ENCODE measurements around the gene MRPL24.
A peak's percentile ranks its signal among the peaks of the same experiment; 100 is the strongest.
"Not testable (repeated sequence)": the region's sequence is repeated elsewhere in the genome, so short reads cannot be mapped to it uniquely, and the experiment has no call there.

MRPL24 gene

DNA sequence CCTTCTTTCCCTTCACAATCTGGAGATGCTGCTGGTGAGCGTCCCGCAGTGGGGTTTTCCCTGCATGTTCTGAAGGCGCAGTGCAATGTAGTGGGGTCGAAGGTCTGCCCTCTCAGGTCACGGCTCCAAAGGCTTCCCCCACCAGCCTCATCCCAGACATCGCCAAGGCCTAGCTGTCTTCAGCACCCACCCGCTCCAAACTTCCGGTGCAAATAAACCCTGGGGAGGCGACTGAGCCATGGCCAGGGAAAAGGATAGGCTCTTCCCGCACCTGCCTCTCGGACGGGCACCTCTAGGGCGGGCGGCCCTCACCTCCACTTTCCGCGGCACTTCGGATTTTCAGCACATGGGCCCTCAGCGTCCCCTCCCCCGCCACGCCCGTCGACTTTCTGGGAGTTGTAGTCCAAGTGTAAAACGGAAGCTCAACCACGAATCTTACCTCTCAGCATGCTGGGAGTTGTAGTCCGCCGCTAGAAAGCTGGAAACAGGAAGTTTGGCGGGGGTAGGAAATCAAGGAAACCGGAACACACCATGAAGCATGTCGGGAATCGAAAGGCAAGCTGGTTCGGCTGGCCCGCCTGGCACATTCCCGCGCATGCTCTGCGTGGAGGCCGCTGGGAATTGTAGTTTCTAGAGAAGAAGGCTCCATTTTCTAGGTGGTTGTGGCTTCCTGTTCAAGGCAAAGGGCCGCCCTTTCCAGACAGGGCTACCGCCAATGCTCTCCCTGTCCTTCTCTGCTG lies at the start of gene MRPL24:
TSS of gene MRPL24 (minus strand) at position 348 of the 740 bp plus-strand sequence. CDS start 2,384 bp downstream, outside the sequence.
- peak; percentile 94 for DNase-seq (ENCODE audit: low spot score)

DNA sequence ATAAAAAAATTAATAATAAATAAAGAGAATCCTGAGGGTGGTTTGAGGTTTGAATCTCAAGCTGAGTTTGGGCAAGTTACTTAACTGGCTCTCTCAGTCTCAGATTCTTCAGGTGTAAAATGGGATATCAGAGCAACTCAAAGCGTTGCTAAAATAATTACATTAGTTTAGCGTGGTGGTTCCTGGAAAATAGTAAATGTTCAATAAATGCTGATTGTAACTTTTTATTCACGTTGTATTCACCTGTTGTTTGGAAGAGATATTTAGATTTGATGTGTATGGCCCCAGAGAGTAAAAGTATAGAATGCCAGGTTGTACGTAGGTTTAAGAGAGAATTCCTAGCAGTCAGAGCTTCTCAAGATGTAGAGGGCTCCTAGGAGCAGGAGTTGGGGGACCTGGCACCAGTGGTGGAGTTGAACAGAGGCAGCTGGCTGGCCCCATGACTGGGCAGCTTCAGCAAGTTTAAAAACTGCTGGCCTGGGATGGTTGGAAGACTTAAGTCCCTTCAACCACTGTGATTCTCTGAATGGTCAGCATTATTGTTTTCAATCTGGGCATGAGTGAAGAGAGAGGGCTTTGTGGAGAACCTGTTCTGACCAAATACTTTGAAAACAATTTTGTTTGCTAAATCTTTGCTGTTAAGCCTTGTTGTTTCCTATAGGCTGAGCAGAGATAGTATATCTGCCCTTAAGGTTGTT lies 48.9 kb upstream of the MRPL24 start:
- DNase-seq (ENCODE audit: low spot score) = no peak

DNA sequence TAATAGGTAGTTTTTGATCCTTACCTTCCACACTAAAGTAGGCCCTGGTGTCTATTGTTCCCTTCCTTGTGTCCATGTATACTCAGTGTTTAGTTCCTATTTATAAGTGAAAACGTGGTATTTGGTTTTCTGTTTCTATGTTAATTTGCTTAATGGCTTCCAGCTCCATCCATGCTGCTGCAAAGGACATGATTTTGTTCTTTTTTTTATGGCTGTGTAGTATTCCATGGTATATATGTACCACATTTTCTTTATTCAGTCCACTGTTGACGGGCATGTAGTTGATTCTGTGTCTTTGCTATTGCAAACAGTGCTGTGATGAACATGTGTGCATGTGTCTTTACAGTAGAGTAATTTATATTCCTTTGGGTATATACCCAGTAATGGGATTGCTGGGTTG lies 47.2 kb upstream of the MRPL24 start:
- no peak for DNase-seq (ENCODE audit: low spot score)

DNA sequence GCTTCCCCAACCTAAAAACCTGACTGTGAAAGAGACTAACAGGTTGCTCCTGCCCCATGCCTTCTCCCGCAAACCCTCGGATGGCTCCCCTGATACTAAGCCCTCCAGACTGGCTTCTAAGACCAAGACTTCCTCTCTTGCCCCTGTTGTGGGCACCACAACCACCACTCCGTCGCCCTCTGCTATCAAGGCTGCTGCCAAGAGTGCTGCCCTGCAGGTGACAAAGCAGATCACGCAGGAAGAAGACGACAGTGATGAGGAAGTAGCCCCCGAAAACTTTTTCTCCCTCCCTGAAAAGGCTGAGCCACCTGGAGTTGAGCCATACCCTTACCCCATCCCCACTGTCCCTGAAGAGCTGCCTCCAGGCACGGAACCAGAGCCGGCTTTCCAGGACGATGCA lies 45.8 kb upstream of the MRPL24 start:
- no peak for DNase-seq (ENCODE audit: low spot score)

GRCh38 chr1:156785458-156785857 lies 44.6 kb upstream of the MRPL24 start:
- DNase-seq (ENCODE audit: low spot score) = no peak

DNA sequence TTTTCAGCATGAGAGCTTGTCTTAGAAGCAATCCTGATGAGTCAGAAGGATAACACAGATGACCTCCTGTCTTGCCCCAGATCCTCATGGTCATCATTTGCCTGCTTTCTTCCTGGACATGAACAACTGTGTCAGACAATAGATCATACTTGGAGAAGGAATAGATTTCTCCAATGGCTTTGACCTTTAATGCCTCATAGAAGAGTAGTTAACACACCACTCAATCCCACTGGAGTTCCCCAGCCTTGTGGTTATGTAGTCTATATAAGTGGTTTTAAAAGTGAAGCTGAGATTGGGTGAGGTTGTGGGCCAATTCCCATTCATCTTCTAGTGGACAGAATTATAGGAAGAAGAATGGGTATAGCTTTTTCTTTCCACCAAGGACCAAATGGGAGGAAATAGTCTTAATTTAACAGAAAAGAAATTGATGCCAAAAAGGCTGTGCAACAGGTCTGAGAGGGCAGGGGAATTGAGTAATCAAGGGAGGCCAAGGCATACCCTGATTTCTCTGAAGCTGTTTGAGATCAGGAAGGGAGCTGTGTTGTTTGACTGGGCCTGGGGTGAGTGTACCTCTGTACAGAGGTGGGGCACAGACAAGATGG lies 40.8 kb upstream of the MRPL24 start:
- no peak for DNase-seq (ENCODE audit: low spot score)

DNA sequence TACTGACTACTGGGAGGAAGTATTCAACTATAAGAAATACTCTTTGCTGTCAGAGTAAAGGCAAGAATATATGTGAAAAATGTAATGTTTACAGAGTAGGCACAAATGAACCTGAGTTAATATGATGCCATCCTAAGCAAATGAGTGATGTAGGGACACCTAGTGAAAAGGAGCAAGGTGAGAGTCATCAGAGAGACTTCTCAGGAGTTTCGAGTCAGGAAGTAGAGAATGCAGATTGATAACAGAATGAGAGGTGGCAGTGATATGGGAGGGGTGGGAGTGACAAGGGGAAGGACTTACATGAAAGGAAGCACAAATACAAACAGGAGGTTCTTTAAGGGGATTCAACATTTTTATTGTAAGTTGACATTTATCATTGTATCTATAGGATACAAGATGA lies 36.7 kb upstream of the MRPL24 start:
- no peak for DNase-seq (ENCODE audit: low spot score)

DNA sequence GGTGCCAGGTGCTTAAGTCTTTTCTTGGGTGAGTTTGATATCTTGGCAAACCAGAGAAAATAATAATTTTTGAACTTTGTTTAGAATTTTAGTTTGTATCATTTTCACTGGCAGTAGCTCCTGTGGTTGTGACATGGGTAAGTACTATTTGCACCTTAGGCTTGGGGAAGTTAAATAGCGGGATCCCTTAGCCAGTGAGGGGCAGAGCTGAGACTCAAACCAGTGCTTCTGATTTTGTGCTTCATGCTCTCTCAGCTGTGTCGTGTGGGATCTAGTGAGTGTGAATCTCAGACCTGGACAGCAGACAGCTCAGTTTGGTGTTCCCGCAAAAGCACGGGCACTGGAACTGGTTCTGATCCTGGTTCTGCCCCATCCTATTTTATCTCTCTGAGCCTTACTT lies 36.1 kb upstream of the MRPL24 start:
- no peak for DNase-seq (ENCODE audit: low spot score)

DNA sequence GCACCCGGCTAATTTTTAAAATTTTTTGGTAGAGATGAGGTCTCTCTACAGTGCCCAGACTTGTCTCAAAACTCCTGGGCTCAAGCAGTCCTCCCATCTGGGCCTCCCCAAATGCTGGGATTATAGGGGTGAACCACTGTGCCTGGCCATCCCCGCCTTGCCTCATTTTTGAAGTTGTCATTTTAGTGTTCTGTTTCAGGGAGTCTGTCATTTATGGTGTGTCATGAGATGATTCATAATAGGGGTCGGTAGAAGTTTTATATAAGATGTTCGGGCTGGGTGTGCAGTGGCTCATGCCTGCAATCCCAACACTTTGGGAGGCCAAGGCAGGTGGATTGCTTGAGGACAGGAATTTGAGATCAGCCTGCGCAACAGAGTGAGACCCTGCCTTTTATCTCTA lies 34.9 kb upstream of the MRPL24 start:
- no peak for DNase-seq (ENCODE audit: low spot score)

DNA sequence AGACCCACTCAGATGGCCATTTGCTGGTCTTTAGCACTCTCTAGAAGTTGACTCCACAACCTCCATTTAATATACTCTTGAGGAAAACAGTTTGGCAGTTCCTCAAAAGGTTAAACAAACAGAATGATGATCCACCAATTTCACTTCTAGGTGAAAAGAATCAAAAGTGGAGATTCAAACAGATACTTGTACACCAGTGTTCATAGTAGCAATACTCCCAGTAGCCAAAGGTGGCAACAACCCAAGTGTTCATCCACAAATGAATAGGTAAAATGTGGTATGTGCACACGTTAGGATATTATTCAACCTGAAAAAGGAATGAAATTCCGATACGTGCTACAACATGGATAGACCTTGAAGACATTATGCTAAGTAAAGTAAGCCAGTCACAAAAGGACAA lies 32.7 kb upstream of the MRPL24 start:
- DNase-seq (ENCODE audit: low spot score) = no peak

GRCh38 chr1:156772728-156773497 lies 32.0 kb upstream of the MRPL24 start:
- no peak for DNase-seq (ENCODE audit: low spot score)

DNA sequence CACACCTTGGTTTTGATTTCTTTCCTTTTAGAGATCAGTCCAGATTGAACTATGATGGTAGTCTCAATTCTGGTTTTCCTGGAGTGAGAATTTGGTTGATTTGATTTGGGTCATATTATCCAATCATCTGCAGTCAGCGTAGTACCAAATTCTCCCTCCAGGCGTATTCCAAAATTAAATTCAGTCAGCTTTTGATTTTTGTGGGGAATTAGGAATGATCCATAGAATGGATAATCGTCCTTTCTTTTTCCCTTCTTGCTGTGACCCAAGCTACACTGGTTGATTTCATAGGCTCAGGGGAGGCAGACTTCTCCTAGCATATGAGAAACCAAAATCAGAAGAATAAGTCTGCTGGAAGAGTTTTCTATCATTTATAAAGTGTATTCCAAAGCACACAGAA lies 31.3 kb upstream of the MRPL24 start:
- DNase-seq (ENCODE audit: low spot score) = no peak

DNA sequence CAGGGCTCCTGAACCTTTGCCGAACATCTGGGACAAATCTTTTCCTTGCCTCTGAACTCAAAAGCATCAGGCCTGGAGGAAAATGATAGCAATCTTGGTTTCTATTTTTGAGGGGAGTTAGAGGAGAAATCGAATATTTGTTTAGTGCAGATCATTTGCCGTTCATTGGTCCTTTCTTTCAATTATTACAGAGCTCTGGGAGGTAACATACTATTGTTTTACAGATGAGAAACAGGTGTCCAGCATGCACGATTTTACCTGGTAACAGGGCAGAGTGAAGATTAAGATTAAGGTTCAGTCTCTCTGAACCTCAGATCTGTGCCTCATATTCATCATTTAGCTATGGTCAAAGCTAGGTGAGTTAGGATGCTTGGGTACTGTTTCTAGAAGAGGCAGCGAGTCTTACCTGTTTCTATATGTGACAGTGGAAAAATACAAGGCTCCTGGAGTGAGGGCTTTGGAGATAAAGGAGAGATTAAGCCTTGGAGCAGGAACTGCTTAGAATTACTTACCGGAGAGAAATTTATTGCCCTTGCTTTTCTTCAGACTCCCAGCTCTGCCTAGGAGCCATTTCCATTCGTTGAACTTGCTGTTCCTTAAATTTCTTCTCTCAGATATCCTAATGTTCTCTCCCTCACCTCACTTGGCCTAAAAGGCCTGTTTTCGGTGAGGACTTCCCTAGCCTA lies 27.9 kb upstream of the MRPL24 start:
- no peak for DNase-seq (ENCODE audit: low spot score)

- DNase-seq (ENCODE audit: low spot score) = peak; percentile 11
These were observed 27.2 kb upstream of the MRPL24 start for GRCh38 chr1:156767879-156768604.

DNA sequence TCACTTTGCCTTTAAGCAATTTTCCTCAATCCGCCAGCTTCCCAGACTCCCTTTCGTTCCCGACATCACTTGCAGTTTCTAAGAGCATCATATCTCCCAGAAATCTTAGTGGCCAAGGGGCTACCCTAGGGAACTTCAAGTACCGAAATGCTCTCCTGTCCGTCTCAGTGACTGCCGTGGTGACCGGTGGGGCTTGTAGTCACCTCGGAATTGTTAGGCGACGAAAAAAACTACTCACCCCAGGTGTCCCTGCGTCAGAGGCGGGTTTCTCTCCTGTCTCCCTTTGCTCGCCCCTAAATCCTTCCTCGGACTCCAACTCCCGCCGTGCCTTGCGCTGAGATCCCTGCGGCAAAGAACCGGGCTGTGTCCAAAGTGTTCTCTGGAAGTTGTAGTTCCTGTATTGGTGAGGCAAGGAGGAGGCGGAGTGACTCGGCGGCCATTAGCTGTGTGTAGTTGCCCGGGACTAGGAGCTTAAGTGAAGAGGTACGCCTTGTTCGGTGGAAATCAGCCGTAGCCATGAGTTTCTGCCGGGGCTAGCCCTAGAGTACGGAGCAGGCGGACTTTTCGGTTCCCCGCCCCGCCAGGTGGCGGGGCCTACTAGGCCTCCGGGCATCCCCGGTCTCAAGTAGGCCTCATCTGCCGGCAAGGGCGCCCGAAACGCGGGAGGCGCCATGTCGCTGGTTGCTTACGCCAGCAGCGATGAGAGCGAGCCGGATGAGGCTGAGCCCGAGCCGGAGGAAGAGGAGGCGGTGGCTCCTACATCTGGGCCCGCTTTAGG lies 26.4 kb upstream of the MRPL24 start, which contains the start of gene PRCC:
TSS of gene PRCC (plus strand) at position 435 of the 778 bp plus-strand sequence. CDS start at position 672, 237 bp downstream.
- peak; percentile 90 for DNase-seq (ENCODE audit: low spot score)

DNA sequence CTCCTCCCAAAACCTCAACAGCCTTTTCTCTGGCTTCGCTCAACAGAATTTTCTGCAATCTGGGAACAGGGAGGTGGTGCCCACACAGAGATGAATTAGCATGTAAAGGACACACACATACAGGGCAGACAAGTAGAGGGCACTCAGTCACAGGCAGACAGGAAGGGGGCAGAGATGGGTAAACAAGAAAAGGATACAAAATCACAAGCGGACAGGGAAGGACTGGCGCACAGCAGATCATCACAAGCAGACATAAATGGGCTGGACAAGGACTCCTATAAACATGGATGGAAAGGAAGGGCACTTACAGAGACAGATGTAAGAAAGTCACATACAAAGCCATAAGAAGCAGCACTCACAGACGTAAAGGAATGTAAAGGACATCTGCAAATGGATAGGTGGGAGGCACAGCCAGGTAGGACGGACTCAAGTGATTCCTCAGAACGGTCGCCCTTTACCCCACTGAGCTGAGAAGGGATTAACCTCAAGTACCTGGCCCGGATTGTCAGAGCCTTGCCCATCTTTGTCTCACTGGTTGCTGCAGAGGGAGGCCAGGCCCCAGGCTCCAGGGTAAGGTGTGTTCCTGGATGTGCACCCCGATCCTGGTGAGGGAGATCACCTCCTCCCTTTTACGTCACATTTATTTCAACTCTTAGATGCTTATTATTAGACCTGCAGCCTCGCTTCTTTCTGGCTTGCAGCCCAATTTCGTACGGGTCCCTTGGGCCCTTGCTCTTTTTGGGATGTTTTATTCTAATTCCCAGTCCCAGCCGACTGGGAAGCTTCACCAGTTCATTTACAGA lies 25.6 kb upstream of the MRPL24 start:
- peak; percentile 23 for DNase-seq (ENCODE audit: low spot score)

GRCh38 chr1:156765666-156766065 lies 24.8 kb upstream of the MRPL24 start:
- no peak for DNase-seq (ENCODE audit: low spot score)

GRCh38 chr1:156765136-156765535 lies 24.2 kb upstream of the MRPL24 start:
- DNase-seq (ENCODE audit: low spot score) = not testable (repeated sequence)

- no peak for DNase-seq (ENCODE audit: low spot score)
These were observed 19.9 kb upstream of the MRPL24 start for GRCh38 chr1:156760796-156761104.

Data from AG08396 (cell line).